ENCODE measurements around the gene SSBP3. TPM values are rescaled to one million over a fixed set of nuclear protein-coding genes. Genes with fewer than 3 reads are reported as not detected.

Gene SSBP3
- polyA plus RNA-seq, 6 donors from 2014 or later = 1.7 to 4.2 (median 2.2) TPM

GRCh38 chr1:54380290-54380882, 25.8 kb downstream of the SSBP3 start:
- Mint-ChIP-seq H3K36me3 (no peaks in the 10 kb centered on the region), H3K4me3 (no peak overlapping the region), H3K27ac (no peak overlapping the region), H3K27me3 (no peaks in the 10 kb centered on the region), H3K9me3 (no peaks in the 10 kb centered on the region), H3K4me1 (peaks cover 13 to 21% (median 18%) of the 10 kb centered on the region in 3 donors)
- no peak for DNase-seq
- no peak for ATAC-seq (ENCODE audit: low read depth in 2 of 2)

- no peak for ATAC-seq (ENCODE audit: low read depth in 2 of 2)
- Mint-ChIP-seq H3K4me1 (peaks cover 14 to 21% (median 16%) of the 10 kb centered on the region in 3 donors), H3K27ac (no peak overlapping the region), H3K36me3 (no peaks in the 10 kb centered on the region), H3K9me3 (no peaks in the 10 kb centered on the region), H3K4me3 (no peak overlapping the region), H3K27me3 (no peaks in the 10 kb centered on the region)
- no peak for DNase-seq
Observed at GRCh38 chr1:54379555-54380289, 26.5 kb downstream of the SSBP3 start.

GRCh38 chr1:54378874-54379554, 27.2 kb downstream of the SSBP3 start:
- H3K27me3 Mint-ChIP-seq = no peaks in the 10 kb centered on the region
- DNase-seq (no peak), ATAC-seq (ENCODE audit: low read depth in 2 of 2) (no peak)
- H3K4me1 Mint-ChIP-seq = peaks cover 13 to 21% (median 17%) of the 10 kb centered on the region in 3 donors
- H3K9me3 Mint-ChIP-seq = no peaks in the 10 kb centered on the region
- peak overlapping the region in 1 of 6 donors; percentile 84 for H3K27ac Mint-ChIP-seq
- H3K4me3 Mint-ChIP-seq = no peak overlapping the region
- H3K36me3 Mint-ChIP-seq = no peaks in the 10 kb centered on the region

GRCh38 chr1:54378157-54378873, 27.9 kb downstream of the SSBP3 start:
- peaks cover 13 to 21% (median 21%) of the 10 kb centered on the region in 3 donors for H3K4me1 Mint-ChIP-seq
- DNase-seq = no peak
- no peaks in the 10 kb centered on the region for H3K27me3 Mint-ChIP-seq
- H3K4me3 Mint-ChIP-seq = peak overlapping the region in 1 of 8 donors; percentile 15
- H3K36me3 Mint-ChIP-seq = no peaks in the 10 kb centered on the region
- no peak for ATAC-seq (ENCODE audit: low read depth in 2 of 2)
- peak overlapping the region in 3 of 6 donors; percentile 31 to 84 (median 74) for H3K27ac Mint-ChIP-seq
- no peaks in the 10 kb centered on the region for H3K9me3 Mint-ChIP-seq

- Mint-ChIP-seq H3K9me3 (no peaks in the 10 kb centered on the region), H3K4me3 (peak overlapping the region in 1 of 8 donors; percentile 23), H3K4me1 (peaks cover 23 to 31% (median 30%) of the 10 kb centered on the region in 3 donors), H3K36me3 (no peaks in the 10 kb centered on the region), H3K27me3 (no peaks in the 10 kb centered on the region), H3K27ac (peak overlapping the region in 3 of 6 donors; percentile 38 to 64 (median 57))
- DNase-seq = no peak
- ATAC-seq (ENCODE audit: low read depth in 2 of 2) = no peak
Observed at GRCh38 chr1:54377040-54377691, 29.0 kb downstream of the SSBP3 start.

- no peak for DNase-seq
- Mint-ChIP-seq H3K27me3 (no peaks in the 10 kb centered on the region), H3K27ac (peak overlapping the region in 2 of 6 donors; percentile 57 to 86)
Observed at GRCh38 chr1:54376430-54377039, 29.7 kb downstream of the SSBP3 start.

GRCh38 chr1:54375712-54376429, 30.3 kb downstream of the SSBP3 start:
- peak overlapping the region in 1 of 8 donors; percentile 23 for H3K4me3 Mint-ChIP-seq
- peak overlapping the region in 2 of 6 donors; percentile 57 to 86 for H3K27ac Mint-ChIP-seq
- no peaks in the 10 kb centered on the region for H3K9me3 Mint-ChIP-seq
- no peaks in the 10 kb centered on the region for H3K27me3 Mint-ChIP-seq
- peaks cover 28 to 34% (median 34%) of the 10 kb centered on the region in 3 donors for H3K4me1 Mint-ChIP-seq
- H3K36me3 Mint-ChIP-seq = no peaks in the 10 kb centered on the region
- ATAC-seq (ENCODE audit: low read depth in 2 of 2) (no peak), DNase-seq (no peak)

More at GRCh38 chr1:54376430-54377039, 29.7 kb downstream of the SSBP3 start:
- Mint-ChIP-seq H3K4me1 (peaks cover 24 to 34% (median 34%) of the 10 kb centered on the region in 3 donors), H3K36me3 (no peaks in the 10 kb centered on the region), H3K9me3 (no peaks in the 10 kb centered on the region), H3K4me3 (peak overlapping the region in 1 of 8 donors; percentile 23)
- ATAC-seq (ENCODE audit: low read depth in 2 of 2) = peak; percentile 45 to 64

GRCh38 chr1:54375298-54375697, 30.9 kb downstream of the SSBP3 start:
- no peak overlapping the region for H3K27ac Mint-ChIP-seq
- no peak for DNase-seq
- H3K4me1 Mint-ChIP-seq = peaks cover 28 to 34% (median 34%) of the 10 kb centered on the region in 3 donors
- H3K4me3 Mint-ChIP-seq = no peak overlapping the region
- H3K27me3 Mint-ChIP-seq = no peaks in the 10 kb centered on the region
- no peak for ATAC-seq (ENCODE audit: low read depth in 2 of 2)
- H3K36me3 Mint-ChIP-seq = no peaks in the 10 kb centered on the region
- H3K9me3 Mint-ChIP-seq = no peaks in the 10 kb centered on the region

- no peaks in the 10 kb centered on the region for H3K27me3 Mint-ChIP-seq
- ATAC-seq (ENCODE audit: low read depth in 2 of 2) (no peak), DNase-seq (no peak)
- H3K9me3 Mint-ChIP-seq = no peaks in the 10 kb centered on the region
- no peak overlapping the region for H3K4me3 Mint-ChIP-seq
- H3K4me1 Mint-ChIP-seq = peaks cover 28 to 34% (median 34%) of the 10 kb centered on the region in 3 donors
- H3K27ac Mint-ChIP-seq = peak overlapping the region in 1 of 6 donors; percentile 18
- H3K36me3 Mint-ChIP-seq = no peaks in the 10 kb centered on the region
Observed at GRCh38 chr1:54374766-54375165, 31.4 kb downstream of the SSBP3 start.

GRCh38 chr1:54372978-54373377, 33.2 kb downstream of the SSBP3 start:
- Mint-ChIP-seq H3K27me3 (no peaks in the 10 kb centered on the region), H3K9me3 (no peaks in the 10 kb centered on the region), H3K27ac (peak overlapping the region in 4 of 6 donors; percentile 22 to 81 (median 60)), H3K4me1 (peaks cover 27 to 34% (median 28%) of the 10 kb centered on the region in 3 donors), H3K36me3 (no peaks in the 10 kb centered on the region), H3K4me3 (peak overlapping the region in 3 of 8 donors; percentile 12 to 40 (median 20))
- ATAC-seq (ENCODE audit: low read depth in 2 of 2) (peak; percentile 51 to 61), DNase-seq (no peak)

- ATAC-seq (ENCODE audit: low read depth in 2 of 2) (no peak), DNase-seq (no peak)
- H3K27ac Mint-ChIP-seq = peak overlapping the region in 2 of 6 donors; percentile 56 to 81
- H3K27me3 Mint-ChIP-seq = no peaks in the 10 kb centered on the region
- peaks cover 22 to 29% (median 28%) of the 10 kb centered on the region in 3 donors for H3K4me1 Mint-ChIP-seq
- no peaks in the 10 kb centered on the region for H3K36me3 Mint-ChIP-seq
- no peaks in the 10 kb centered on the region for H3K9me3 Mint-ChIP-seq
- no peak overlapping the region for H3K4me3 Mint-ChIP-seq
Observed at GRCh38 chr1:54371942-54372275, 34.3 kb downstream of the SSBP3 start.
